Prostate gland (tissue), 2 donors: Measurements from ENCODE around the gene EARS2. TPM values are rescaled to one million over a fixed set of nuclear protein-coding genes. Genes with fewer than 3 reads are reported as not detected.

Experiments used
- DNase-seq: peaks from one replicate; pipeline ENCODE4 v3.0.0-alpha.2; 2019; ENCODE audit warnings: low spot score
- H3K27ac ChIP-seq, 2 donors: fragments of 200-600 bp; sonication (generic); 2 replicates each; pipeline ENCODE4 v1.5.1; 2017 to 2019
- H3K27me3 ChIP-seq: fragments of 200-600 bp; sonication (generic); replicated peaks from 2 replicates; pipeline ENCODE4 v1.5.1; 2019; ENCODE audit not compliant: insufficient read depth
- H3K36me3 ChIP-seq, 2 donors: fragments of 200-600 bp; sonication (generic); 1 replicate in 1 of 2; 2 replicates in 1 of 2; pipeline versions ENCODE4 v1.5.1 to v1.8.1; 2017 to 2019
- H3K4me1 ChIP-seq: fragments of 200-600 bp; sonication (generic); replicated peaks from 2 replicates; pipeline ENCODE4 v1.5.1; 2019
- H3K4me3 ChIP-seq, 2 donors: fragments of 200-600 bp; sonication (generic); 2 replicates each; pipeline ENCODE4 v1.5.1; 2017 to 2019
- H3K9me3 ChIP-seq: fragments of 200-600 bp; sonication (generic); 2 replicates; pipeline ENCODE4 v1.5.1; 2017
- POLR2A ChIP-seq: fragments of 450-650 bp; IDR thresholded peaks from one replicate; pipeline ENCODE4 v1.6.1; 2016; ENCODE audit warnings: antibody characterized with exemption, mild to moderate bottlenecking
- POLR2AphosphoS5 ChIP-seq: sonication (generic); formaldehyde crosslinking; IDR thresholded peaks from one replicate; pipeline ENCODE4 v1.6.1; 2017; ENCODE audit warnings: antibody characterized with exemption
- WGBS: methylation state at CpG from one replicate; pipeline ENCODE4 v1.1.5; 2018; 5-methylcytosine and 5-hydroxymethylcytosine counted together
- intact Hi-C: fragments of 100-400 bp; cut with DNase I; formaldehyde crosslinking; loops from one replicate; pipeline ENCODE4 v1.14.2; 2022
- total RNA-seq, 2 donors: library from RNA; depleted of rRNA; stranded (reverse); fragments of >200 nt; gene quantifications; one replicate each; pipeline ENCODE4 v1.1.0, GENCODE V29; 2016
- TF ChIP-seq, protein P1 (sequence below), 4 experiments: fragments of 200-600 bp in 2 of 4; fragments of 450-650 bp in 2 of 4; sonication (generic) in 2 of 4; IDR thresholded peaks; 1 replicate in 3 of 4; 2 replicates in 1 of 4; pipeline ENCODE4 v1.5.1; 2016 to 2019; ENCODE audit warnings: antibody characterized with exemption in 4 of 4, mild to moderate bottlenecking in 2 of 4, moderate library complexity in 2 of 4

The EARS2 gene
- total RNA-seq, 2 donors from 2014 or later = 40.3 to 60.2 TPM

DNA sequence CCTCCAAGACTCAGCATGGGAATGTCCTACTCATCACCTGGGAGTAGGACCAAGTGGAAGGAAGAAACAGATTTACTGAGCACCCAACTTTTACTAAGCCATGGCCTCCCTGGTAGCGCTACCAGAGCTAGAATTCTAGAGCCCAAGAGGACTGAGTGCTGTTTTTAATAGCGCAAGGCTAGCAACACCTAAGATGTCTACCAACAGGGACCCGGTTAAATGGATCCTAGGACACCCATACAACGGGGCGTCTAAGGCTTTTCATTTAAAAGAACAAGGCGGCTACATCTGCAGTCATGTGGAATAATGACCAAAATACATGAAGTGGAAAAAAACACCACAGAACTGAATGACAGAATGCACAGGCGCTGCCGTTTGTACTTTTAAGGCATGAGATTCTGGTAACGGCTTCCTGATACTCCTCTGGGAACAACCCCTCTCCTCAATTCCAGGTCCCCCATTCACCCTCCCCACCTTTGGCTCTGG lies 51.9 kb downstream of the EARS2 start:
- WGBS = 94% methylated on average over 9 of the region's 9 CpGs
- TF ChIP-seq POLR2A (no peak), POLR2AphosphoS5 (no peak)
- TF ChIP-seq, protein P1, sequence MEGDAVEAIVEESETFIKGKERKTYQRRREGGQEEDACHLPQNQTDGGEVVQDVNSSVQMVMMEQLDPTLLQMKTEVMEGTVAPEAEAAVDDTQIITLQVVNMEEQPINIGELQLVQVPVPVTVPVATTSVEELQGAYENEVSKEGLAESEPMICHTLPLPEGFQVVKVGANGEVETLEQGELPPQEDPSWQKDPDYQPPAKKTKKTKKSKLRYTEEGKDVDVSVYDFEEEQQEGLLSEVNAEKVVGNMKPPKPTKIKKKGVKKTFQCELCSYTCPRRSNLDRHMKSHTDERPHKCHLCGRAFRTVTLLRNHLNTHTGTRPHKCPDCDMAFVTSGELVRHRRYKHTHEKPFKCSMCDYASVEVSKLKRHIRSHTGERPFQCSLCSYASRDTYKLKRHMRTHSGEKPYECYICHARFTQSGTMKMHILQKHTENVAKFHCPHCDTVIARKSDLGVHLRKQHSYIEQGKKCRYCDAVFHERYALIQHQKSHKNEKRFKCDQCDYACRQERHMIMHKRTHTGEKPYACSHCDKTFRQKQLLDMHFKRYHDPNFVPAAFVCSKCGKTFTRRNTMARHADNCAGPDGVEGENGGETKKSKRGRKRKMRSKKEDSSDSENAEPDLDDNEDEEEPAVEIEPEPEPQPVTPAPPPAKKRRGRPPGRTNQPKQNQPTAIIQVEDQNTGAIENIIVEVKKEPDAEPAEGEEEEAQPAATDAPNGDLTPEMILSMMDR (IDR thresholded peaks at IDR 0.05) = no peak
- Histone ChIP-seq H3K4me1 (peaks cover 7% of the 10 kb centered on the region), H3K36me3 (no peaks in the 10 kb centered on the region), H3K27me3 (no peaks in the 10 kb centered on the region), H3K9me3 (no peaks in the 10 kb centered on the region), H3K27ac (no peak overlapping the region), H3K4me3 (no peak overlapping the region)
- DNase-seq = no peak
- intact Hi-C loops = loop anchor here (5.0 kb wide), 1 partner anchor 52 kb away; the partner anchor contains the start of genes EARS2 and UBFD1

DNA sequence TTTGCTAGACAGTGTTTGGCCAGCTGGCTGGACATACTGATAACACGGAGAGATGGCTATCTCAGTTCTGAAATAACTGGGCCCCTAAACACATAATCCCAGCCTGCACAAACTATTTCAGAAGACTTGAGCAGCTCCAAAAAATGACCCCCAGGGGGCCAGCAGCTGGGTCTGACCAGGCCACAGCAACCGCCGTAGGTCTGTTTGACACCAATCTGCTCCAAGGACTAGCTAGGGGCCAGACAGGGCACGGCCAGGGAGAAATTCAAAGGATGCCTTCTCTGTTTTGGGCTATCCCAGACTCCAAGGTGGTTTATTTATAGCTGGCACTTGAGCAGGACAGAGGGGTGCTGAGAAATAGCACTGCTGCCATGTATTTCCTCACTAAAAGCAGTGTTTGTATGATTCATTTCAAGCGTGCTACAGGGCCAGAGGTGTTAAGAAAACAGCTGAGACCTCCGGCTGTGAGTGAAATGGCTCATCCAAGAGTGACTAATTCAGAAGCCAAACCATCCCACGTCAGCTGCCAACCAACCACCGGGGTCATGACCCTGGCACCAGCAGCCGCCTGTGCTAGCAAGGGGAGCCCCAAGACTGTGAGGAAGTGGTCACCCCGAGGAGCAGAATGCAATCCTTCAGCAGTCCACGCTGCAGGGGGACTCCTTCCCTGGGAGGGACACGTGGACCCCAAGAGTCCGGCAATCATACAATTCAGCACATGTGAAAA lies 52.5 kb downstream of the EARS2 start:
- TF ChIP-seq, protein P1 (IDR thresholded peaks at IDR 0.05) = no peak
- TF ChIP-seq POLR2A = peak; percentile 16
- intact Hi-C loops = loop anchor here (5.0 kb wide), 1 partner anchor 53 kb away; the partner anchor contains the start of genes EARS2 and UBFD1

DNA sequence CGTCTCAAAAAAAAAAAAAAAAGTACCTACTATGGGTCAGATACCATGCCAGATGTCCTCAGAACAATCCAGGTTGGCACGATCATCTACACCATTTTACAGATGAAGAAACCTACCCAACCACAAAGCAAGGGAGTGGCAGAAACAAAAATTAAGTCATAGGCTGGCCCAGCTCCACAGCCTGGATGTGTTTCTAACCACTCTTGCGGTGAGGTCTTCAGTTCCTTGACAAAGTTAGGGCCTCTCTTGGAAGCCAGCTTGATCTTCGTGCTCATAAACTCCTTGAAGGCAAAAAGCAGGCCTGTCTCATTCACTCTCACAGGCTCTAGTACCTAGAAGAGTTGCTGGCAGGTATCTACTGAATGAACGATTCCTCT lies 53.1 kb downstream of the EARS2 start:
- no peak overlapping the region for H3K4me3 ChIP-seq
- intact Hi-C loops = no loop called here
- no peaks in the 10 kb centered on the region for H3K9me3 ChIP-seq
- peak; percentile 9 for TF ChIP-seq POLR2AphosphoS5
- TF ChIP-seq, protein P1 (IDR thresholded peaks at IDR 0.05) = no peak
- WGBS = 40% methylated on average over 5 of the region's 5 CpGs
- DNase-seq = peak; percentile 26
- H3K4me1 ChIP-seq = peaks cover 7% of the 10 kb centered on the region
- H3K36me3 ChIP-seq = no peaks in the 10 kb centered on the region
- peak overlapping the region in 1 of 2 donors; percentile 9 for H3K27ac ChIP-seq
- H3K27me3 ChIP-seq = no peaks in the 10 kb centered on the region

More for the DNA sequence above, 52.5 kb downstream of the EARS2 start:
- 53% methylated on average over 13 of the region's 13 CpGs for WGBS
- Histone ChIP-seq H3K4me3 (no peak overlapping the region), H3K27ac (peak overlapping the region in 1 of 2 donors; percentile 9), H3K4me1 (peaks cover 7% of the 10 kb centered on the region), H3K36me3 (no peaks in the 10 kb centered on the region), H3K9me3 (no peaks in the 10 kb centered on the region), H3K27me3 (no peaks in the 10 kb centered on the region)
- no peak for DNase-seq

DNA sequence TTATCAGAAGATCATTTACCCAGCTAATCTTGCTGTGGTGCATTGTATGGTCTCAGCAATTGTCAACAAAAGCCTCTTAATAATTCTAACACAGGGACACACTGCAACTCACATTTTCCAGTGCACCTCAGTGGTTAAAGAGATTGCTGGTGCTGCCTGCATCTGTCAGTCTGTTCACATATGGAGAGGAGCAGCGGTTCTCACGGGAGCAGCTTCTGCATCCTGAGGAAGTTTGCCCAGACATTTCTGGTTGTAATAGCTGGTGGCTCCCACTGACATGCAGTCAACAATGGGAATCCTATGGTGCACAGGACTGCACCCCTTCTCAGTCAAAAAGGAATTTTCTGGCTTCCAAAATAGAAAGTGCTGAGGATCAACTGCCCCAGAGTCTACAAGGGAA lies 54.7 kb downstream of the EARS2 start:
- TF ChIP-seq, protein P1 (IDR thresholded peaks at IDR 0.05) = no peak
- no peak for TF ChIP-seq POLR2A
- no peak for TF ChIP-seq POLR2AphosphoS5
- Histone ChIP-seq H3K4me3 (no peak overlapping the region), H3K36me3 (no peaks in the 10 kb centered on the region), H3K27me3 (no peaks in the 10 kb centered on the region), H3K4me1 (peaks cover 4% of the 10 kb centered on the region), H3K27ac (no peak overlapping the region), H3K9me3 (no peaks in the 10 kb centered on the region)
- 53% methylated on average over 2 of the region's 2 CpGs for WGBS
- intact Hi-C loops = no loop called here
- DNase-seq = no peak

DNA sequence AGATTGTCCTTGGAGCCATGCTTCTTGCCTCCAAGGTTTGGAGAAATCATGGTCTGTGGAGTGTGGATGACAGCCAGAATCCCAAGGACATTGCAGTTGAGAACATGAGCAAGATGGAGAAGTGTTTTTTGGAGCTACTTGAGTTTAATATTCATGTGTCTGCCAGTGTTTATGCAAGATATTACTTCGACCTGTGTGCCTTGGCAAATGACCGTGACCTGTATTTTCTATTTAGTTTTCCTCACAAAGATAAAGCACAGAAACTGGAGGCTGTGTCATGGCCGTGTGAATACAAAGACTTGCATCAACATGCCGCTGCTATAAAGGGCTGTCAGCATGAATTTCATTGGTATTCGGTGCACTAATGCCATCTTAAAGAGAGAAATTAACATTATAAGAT lies 55.9 kb downstream of the EARS2 start:
- TF ChIP-seq, protein P1 (IDR thresholded peaks at IDR 0.05) = no peak
- TF ChIP-seq POLR2AphosphoS5 = peak; percentile 59
- no peak overlapping the region for H3K4me3 ChIP-seq
- no peak for DNase-seq
- no peaks in the 10 kb centered on the region for H3K9me3 ChIP-seq
- intact Hi-C loops = no loop called here
- H3K4me1 ChIP-seq = peaks cover 4% of the 10 kb centered on the region
- no peaks in the 10 kb centered on the region for H3K36me3 ChIP-seq
- 38% methylated on average over 5 of the region's 5 CpGs for WGBS
- peak overlapping the region in 1 of 2 donors; percentile 0 for H3K27ac ChIP-seq
- H3K27me3 ChIP-seq = no peaks in the 10 kb centered on the region
